Thoracic aorta (tissue), 2 donors: Measurements from ENCODE around the gene WDR1. TPM values are rescaled to one million over a fixed set of nuclear protein-coding genes. Genes with fewer than 3 reads are reported as not detected.

Source experiments
- ATAC-seq: fragments of 150-250 bp; one replicate; pipeline ENCODE4 v1.8.0; 2017; ENCODE audit warnings: low read depth; ENCODE audit not compliant: insufficient number of reproducible peaks, low FRiP score
- DNase-seq: peaks from one replicate; pipeline ENCODE4 v3.0.0-alpha.2; 2020; ENCODE audit warnings: low spot score
- H3K27ac ChIP-seq, 2 donors: fragments of 200-600 bp; sonication (generic); 1 replicate in 1 of 2; 2 replicates in 1 of 2; pipeline ENCODE4 v1.5.1; 2016; ENCODE audit warnings: mild to moderate bottlenecking in 2 of 2, moderate library complexity in 2 of 2
- H3K27me3 ChIP-seq: fragments of 200-600 bp; sonication (generic); replicated peaks from 2 replicates; pipeline ENCODE4 v1.6.0; 2016; ENCODE audit warnings: mild to moderate bottlenecking; ENCODE audit not compliant: insufficient read depth
- H3K36me3 ChIP-seq: fragments of 200-600 bp; sonication (generic); one replicate; pipeline ENCODE4 v1.5.1; 2016
- H3K4me1 ChIP-seq, 2 donors: fragments of 200-600 bp; sonication (generic); 1 replicate in 1 of 2; 2 replicates in 1 of 2; pipeline versions ENCODE4 v1.5.1 to v1.6.0; 2016; ENCODE audit warnings: low read depth in 2 of 2, mild to moderate bottlenecking in 1 of 2; ENCODE audit not compliant: control insufficient read depth in 1 of 2
- H3K4me3 ChIP-seq: fragments of 200-600 bp; sonication (generic); 2 replicates; pipeline ENCODE4 v1.5.1; 2016; ENCODE audit warnings: mild to moderate bottlenecking
- H3K9me3 ChIP-seq: fragments of 200-600 bp; sonication (generic); 2 replicates; pipeline ENCODE4 v1.5.1; 2016
- total RNA-seq, 2 donors: library from RNA; depleted of rRNA; stranded (reverse); fragments of >200 nt; gene quantifications; one replicate each; pipeline versions ENCODE4 v1.1.0 to v1.2.3, GENCODE V29; 2016
- TF ChIP-seq, protein P1 (sequence below): fragments of 200-600 bp; sonication (generic); IDR thresholded peaks from one replicate; pipeline ENCODE4 v1.5.1; 2019; ENCODE audit warnings: antibody characterized with exemption

WDR1 gene
- total RNA-seq, 2 donors from 2014 or later: 263 to 408 TPM

DNA sequence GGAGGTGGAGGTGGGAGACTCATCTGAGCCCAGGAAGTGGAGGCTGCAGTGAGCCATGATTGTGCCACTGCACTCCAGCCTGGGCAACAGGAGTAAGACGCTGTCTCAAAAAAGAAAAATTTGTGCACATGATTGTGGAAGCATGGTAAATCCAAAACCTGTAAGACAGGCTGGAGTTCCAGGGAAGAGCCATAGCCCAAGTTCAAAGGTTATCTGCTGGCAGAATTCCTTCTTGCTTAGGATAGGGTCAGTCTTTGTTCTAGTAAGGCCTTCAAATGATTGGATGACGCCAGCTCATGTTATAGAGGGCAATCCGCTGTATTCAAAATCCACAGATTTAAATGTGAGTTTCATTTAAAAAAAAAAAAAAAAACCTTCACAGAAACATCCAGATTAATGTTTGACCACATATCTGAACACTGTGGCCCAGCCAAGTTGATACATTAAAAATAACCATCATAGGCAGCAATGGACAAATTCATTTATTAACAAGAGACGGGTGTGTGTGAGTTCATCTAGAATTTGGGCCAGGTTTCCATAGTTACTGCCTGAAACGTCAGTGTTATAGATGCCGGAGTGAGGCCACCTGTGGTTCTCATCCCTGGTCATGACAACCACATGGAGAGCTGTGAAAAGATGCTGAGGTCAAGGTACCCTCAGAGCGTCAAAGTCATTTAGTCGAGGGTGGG, 60.1 kb downstream of the WDR1 start:
- Histone ChIP-seq H3K4me1 (no peaks in the 10 kb centered on the region), H3K36me3 (no peaks in the 10 kb centered on the region), H3K9me3 (no peaks in the 10 kb centered on the region), H3K4me3 (no peak overlapping the region), H3K27me3 (no peaks in the 10 kb centered on the region), H3K27ac (no peak overlapping the region)
- ATAC-seq (no peak), DNase-seq (no peak)
- TF ChIP-seq, protein P1, sequence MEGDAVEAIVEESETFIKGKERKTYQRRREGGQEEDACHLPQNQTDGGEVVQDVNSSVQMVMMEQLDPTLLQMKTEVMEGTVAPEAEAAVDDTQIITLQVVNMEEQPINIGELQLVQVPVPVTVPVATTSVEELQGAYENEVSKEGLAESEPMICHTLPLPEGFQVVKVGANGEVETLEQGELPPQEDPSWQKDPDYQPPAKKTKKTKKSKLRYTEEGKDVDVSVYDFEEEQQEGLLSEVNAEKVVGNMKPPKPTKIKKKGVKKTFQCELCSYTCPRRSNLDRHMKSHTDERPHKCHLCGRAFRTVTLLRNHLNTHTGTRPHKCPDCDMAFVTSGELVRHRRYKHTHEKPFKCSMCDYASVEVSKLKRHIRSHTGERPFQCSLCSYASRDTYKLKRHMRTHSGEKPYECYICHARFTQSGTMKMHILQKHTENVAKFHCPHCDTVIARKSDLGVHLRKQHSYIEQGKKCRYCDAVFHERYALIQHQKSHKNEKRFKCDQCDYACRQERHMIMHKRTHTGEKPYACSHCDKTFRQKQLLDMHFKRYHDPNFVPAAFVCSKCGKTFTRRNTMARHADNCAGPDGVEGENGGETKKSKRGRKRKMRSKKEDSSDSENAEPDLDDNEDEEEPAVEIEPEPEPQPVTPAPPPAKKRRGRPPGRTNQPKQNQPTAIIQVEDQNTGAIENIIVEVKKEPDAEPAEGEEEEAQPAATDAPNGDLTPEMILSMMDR: no peak

DNA sequence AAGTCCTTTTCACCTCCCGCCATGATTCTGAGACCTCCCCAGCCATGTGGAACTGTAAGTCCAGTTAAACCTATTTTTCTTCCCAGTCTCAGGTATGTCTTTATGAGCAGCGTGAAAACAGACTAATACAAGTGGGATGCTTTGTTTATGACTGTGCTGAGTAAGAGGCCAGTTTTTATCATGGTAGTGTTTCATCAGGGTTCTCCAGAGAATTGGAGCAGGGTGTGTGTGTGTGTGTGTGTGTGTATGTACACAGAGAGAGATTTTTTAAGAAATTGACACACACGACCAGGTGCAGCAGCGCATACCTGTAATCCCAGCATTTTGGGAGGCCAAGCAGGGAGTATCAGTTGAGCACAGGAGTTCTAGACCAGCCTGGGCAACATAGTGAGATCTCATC, 60.7 kb downstream of the WDR1 start:
- TF ChIP-seq, protein P1: no peak
- no peak for ATAC-seq
- Histone ChIP-seq H3K36me3 (no peaks in the 10 kb centered on the region), H3K4me1 (no peaks in the 10 kb centered on the region), H3K27ac (no peak overlapping the region), H3K27me3 (no peaks in the 10 kb centered on the region), H3K4me3 (no peak overlapping the region), H3K9me3 (no peaks in the 10 kb centered on the region)
- no peak for DNase-seq

DNA sequence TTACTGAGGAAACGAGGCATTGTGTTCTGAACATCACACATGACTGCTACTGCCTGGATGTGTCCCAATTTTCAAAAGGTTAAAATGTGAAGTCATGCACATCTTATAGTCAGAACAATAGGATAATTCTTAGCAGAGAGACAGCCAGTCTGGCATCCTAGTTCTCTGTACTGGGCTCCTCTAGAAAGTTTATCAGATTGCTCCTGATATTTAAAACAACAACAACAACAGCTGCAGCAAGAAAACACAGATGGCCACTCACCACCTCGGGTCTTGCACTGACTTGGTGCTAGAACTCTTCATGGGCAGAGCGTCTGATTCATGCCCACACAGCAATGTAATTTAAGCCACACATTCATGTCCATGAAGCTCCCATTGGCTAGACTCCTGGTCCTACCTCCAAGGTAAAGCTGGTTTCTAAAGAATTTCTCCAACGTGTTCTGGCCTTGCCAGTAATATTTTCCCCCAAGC, 62.0 kb downstream of the WDR1 start:
- H3K4me1 ChIP-seq: no peaks in the 10 kb centered on the region
- no peak for ATAC-seq
- no peaks in the 10 kb centered on the region for H3K9me3 ChIP-seq
- no peaks in the 10 kb centered on the region for H3K36me3 ChIP-seq
- no peaks in the 10 kb centered on the region for H3K27me3 ChIP-seq
- TF ChIP-seq, protein P1: no peak
- no peak overlapping the region for H3K27ac ChIP-seq
- no peak overlapping the region for H3K4me3 ChIP-seq
- DNase-seq: no peak

DNA sequence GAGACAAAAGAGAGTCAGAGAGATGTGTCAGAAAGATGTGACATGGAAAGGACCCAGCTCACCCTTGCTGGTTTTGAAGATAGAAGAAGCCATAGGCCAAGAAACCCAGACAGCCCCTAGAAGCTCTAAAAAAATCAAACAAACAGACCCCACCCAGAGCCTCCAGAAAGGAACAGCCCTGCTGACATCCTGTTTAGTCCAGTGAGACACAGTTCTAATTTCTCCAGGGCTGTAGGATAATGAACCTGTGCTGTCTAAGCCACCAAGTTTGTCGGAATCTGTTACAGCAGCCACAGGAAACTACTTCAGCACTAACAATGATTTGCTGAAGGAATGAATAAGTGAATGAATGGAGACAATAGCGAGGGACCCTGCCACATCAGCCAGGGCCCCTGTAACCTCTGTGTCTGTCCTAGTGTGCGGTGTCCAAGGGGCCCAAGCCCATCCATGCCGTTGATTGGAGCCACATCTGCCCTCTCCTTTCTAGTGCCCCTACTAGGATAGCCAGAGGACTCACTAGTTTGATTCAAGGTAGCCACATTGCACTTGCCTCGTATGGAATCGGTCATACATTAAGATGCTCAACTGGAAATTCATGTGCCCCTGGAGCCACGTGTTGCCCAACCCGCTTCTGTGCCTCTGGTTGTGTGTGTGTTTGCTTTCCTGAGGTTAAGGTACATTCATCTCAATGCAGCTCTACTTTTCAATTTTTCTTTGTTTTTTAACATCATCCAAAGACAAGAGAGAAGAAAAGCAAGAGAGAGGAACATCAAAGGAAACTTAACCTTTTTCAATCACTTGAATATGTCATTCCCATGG, 62.8 kb downstream of the WDR1 start:
- Histone ChIP-seq H3K4me3 (no peak overlapping the region), H3K9me3 (no peaks in the 10 kb centered on the region), H3K27ac (no peak overlapping the region), H3K27me3 (no peaks in the 10 kb centered on the region), H3K4me1 (no peaks in the 10 kb centered on the region), H3K36me3 (no peaks in the 10 kb centered on the region)
- TF ChIP-seq, protein P1: no peak
- DNase-seq: no peak
- no peak for ATAC-seq

DNA sequence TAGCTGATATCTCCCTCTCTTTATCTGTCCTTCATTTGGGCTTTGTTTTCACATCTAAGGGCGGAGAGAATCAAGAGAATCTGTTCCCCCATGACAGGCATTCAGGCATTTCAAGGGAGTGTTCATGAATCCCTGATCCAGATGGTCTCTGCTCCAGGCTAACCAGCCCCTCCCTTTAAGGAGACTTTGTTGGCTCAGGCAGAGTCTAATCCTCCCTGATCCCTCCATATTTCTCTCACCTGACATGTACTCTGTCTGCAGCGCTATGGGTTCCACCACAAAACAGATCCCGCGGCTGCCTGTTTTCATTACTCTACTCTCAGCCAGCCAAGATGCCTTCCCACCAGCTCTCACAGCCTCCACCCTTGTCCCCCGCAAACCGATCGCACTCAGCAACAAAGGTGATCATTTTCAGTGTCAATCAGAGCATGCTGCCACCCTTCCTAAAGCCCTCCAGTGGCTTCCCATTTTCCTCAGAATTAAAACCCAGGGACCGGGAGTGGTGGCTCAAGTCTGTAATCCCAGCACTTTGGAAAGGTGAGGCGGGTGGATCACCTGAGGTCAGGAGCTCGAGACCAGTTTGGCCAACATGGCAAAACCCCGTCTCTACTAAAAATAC, 65.0 kb downstream of the WDR1 start:
- Histone ChIP-seq H3K27ac (no peak overlapping the region), H3K4me3 (no peak overlapping the region), H3K9me3 (no peaks in the 10 kb centered on the region), H3K27me3 (no peaks in the 10 kb centered on the region), H3K4me1 (no peaks in the 10 kb centered on the region), H3K36me3 (no peaks in the 10 kb centered on the region)
- TF ChIP-seq, protein P1: no peak
- no peak for DNase-seq
- ATAC-seq: no peak
